A673 (cell line): ENCODE data around the gene CAPN10. TPM values are rescaled to one million over a fixed set of nuclear protein-coding genes. Genes with fewer than 3 reads are reported as not detected.

Source experiments
- BruUV-seq: library from RNA; stranded (reverse); fragments of 400-500 nt; replicated peaks from 2 replicates; lab custom pipeline; 2021; lab: Mats Ljungman, UMichigan
- CTCF ChIA-PET: fragments of 300-600 bp; sonication (Branson Sonifier 250); formaldehyde crosslinking; loops from one replicate; lab custom pipeline; 2022; ENCODE audit warnings: antibody characterized with exemption; lab: Charles Lee
- POLR2A ChIA-PET: fragments of 300-600 bp; sonication (Branson Sonifier 250); formaldehyde crosslinking; loops from one replicate; lab custom pipeline; 2022; ENCODE audit warnings: antibody characterized with exemption; ENCODE audit not compliant: low non-redundant PET; lab: Charles Lee
- DNase-seq: peaks from one replicate; pipeline ENCODE4 v3.0.0-alpha.2; 2015; ENCODE audit warnings: low spot score
- H3K27ac ChIP-seq: fragments of 200-600 bp; sonication (generic); 2 replicates; pipeline ENCODE4 v1.5.1; 2016; ENCODE audit warnings: mixed run types, low read depth, mild to moderate bottlenecking, mixed read lengths, antibody characterized with exemption, low read length; ENCODE audit not compliant: poor library complexity, severe bottlenecking
- H3K27me3 ChIP-seq: fragments of 200-600 bp; sonication (generic); replicated peaks from 2 replicates; pipeline ENCODE4 v1.6.1; 2017; ENCODE audit warnings: mixed run types, low read depth, mild to moderate bottlenecking, mixed read lengths, antibody characterized with exemption, low read length; ENCODE audit not compliant: insufficient read depth, poor library complexity
- H3K36me3 ChIP-seq: fragments of 200-600 bp; sonication (generic); 2 replicates; pipeline ENCODE4 v1.6.1; 2016; ENCODE audit warnings: mixed run types, mild to moderate bottlenecking, mixed read lengths, antibody characterized with exemption, low read length; ENCODE audit not compliant: insufficient read depth, poor library complexity, severe bottlenecking
- H3K4me1 ChIP-seq: fragments of 200-600 bp; sonication (generic); 2 replicates; pipeline ENCODE4 v1.6.1; 2017; ENCODE audit warnings: mixed run types, mild to moderate bottlenecking, mixed read lengths, antibody characterized with exemption, low read length; ENCODE audit not compliant: insufficient read depth, poor library complexity, severe bottlenecking
- H3K4me3 ChIP-seq: fragments of 200-600 bp; sonication (generic); 2 replicates; pipeline ENCODE4 v1.5.1; 2016; ENCODE audit warnings: low read depth, mixed run types, mild to moderate bottlenecking, mixed read lengths, low read length; ENCODE audit not compliant: poor library complexity, severe bottlenecking
- H3K9me3 ChIP-seq: fragments of 200-600 bp; sonication (generic); 2 replicates; pipeline ENCODE4 v1.6.1; 2016; ENCODE audit warnings: mixed run types, low read depth, mild to moderate bottlenecking, mixed read lengths, antibody characterized with exemption, low read length; ENCODE audit not compliant: poor library complexity, severe bottlenecking
- EZH2 ChIP-seq: fragments of 200-600 bp; sonication (generic); IDR thresholded peaks from 2 replicates; pipeline ENCODE4 v1.6.1; 2017; ENCODE audit warnings: borderline replicate concordance, low read depth, mild to moderate bottlenecking, mixed read lengths, antibody characterized with exemption, low read length; ENCODE audit not compliant: poor library complexity, severe bottlenecking
- intact Hi-C: fragments of 100-400 bp; cut with micrococcal nuclease; formaldehyde crosslinking; loops from one replicate; pipeline ENCODE4 v1.10.0; 2022; ENCODE audit not compliant: unreplicated experiment
- total RNA-seq: library from RNA; stranded (reverse); gene quantifications from 2 replicates; pipeline ENCODE4 v1.2.3, GENCODE V29; 2021
- TF ChIP-seq, protein P1 (sequence below): fragments of 300-800, 200-600 bp; sonication (generic); conservative IDR thresholded peaks from 2 replicates; pipeline ENCODE4 v1.5.1; 2017; ENCODE audit warnings: low read depth, mild to moderate bottlenecking, antibody characterized with exemption, low read length, moderate library complexity, mixed read lengths

The CAPN10 gene
- total RNA-seq, 1 experiment from 2014 or later = 43.5 TPM

DNA sequence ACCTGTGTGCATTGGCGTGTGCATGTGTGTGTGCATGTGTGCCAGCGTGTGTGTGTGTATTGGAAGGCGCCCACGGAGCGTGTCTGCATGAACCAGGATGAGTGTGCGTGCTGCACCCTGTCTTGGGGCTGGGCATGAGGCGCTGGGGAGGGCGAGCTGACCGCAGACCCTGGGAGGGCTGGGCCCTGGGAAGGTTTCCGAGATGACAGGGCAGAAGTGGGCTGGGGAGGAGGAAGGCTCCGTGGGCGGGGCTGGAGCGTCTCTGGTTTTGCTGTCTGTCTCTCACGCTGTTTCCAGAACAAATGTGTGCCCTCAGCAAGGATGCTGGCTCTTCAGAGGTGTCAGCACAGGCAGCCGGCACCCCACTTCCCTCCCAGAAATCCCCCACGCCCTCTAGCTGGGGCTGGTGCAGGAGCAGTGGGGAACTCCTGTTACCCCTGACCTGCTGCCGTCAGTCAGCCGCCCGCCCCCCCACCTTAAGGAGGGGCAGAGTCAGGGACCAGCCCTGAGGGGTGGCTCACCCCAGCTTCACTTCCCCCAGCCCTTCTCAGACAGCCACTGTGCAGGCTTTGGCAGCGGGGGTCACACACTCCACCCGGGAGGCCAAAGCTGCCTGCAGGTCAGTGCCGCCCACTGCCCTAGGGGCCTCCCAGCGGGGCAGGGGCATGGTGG, 38.6 kb downstream of the CAPN10 start, which contains the start of gene GPR35:
Gene GPR35 (plus strand): TSS at position 531 of the 672 bp plus-strand sequence. CDS start 4,473 bp downstream, outside the sequence.
- Histone ChIP-seq H3K36me3 (no peaks in the 10 kb centered on the region), H3K9me3 (no peaks in the 10 kb centered on the region), H3K27ac (no peak within 1 kb of the TSS), H3K27me3 (no peaks in the 10 kb centered on the region), H3K4me3 (no peak within 1 kb of the TSS), H3K4me1 (no peaks in the 10 kb centered on the region)
- no peak for TF ChIP-seq EZH2
- TF ChIP-seq, protein P1, sequence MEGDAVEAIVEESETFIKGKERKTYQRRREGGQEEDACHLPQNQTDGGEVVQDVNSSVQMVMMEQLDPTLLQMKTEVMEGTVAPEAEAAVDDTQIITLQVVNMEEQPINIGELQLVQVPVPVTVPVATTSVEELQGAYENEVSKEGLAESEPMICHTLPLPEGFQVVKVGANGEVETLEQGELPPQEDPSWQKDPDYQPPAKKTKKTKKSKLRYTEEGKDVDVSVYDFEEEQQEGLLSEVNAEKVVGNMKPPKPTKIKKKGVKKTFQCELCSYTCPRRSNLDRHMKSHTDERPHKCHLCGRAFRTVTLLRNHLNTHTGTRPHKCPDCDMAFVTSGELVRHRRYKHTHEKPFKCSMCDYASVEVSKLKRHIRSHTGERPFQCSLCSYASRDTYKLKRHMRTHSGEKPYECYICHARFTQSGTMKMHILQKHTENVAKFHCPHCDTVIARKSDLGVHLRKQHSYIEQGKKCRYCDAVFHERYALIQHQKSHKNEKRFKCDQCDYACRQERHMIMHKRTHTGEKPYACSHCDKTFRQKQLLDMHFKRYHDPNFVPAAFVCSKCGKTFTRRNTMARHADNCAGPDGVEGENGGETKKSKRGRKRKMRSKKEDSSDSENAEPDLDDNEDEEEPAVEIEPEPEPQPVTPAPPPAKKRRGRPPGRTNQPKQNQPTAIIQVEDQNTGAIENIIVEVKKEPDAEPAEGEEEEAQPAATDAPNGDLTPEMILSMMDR = no peak
- BruUV-seq = no TSS peak
- no peak for DNase-seq
- intact Hi-C loops = no loop called here
- CTCF ChIA-PET = no interaction called here
- POLR2A ChIA-PET = no interaction called here

DNA sequence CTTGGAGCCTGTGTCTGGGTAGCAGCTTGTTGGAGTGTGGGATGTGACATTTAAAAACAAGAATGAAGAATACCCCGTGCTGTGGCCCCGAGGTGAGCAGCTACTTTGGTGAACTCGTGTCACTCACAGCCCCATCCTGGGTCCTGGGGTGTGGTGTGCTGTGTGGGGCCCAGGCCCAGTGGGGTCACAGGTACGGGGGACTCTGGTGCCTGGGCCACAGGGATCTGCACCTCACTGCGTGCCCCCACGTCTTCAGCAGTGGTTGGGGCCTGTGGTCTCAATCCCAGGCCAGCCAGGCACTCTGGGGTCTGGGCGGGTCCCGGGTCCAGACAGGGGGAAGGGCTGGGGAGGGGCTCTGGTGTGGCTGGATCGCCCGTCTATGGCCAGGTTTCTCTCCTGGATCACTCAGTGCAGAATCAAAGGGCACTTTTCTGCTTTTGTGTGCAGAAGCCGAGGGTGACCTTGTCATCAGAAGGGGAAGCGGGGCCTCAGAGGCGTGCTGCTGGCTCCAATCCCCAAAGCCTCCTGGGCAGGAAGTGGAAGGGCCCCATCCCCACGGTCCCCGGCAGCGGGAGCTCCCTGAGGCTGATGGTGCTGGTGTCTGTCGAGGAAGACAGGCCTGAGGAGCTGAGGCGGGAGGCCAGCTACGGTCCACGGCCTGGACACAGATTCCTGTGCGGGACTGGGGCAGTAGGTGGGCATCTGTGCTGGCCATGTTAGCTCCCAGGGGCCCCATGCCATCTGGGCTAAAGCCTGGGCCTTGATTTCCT, 40.2 kb downstream of the CAPN10 start:
- POLR2A ChIA-PET = no interaction called here
- Histone ChIP-seq H3K27ac (no peak overlapping the region), H3K36me3 (no peaks in the 10 kb centered on the region), H3K4me1 (no peaks in the 10 kb centered on the region), H3K4me3 (no peak overlapping the region), H3K9me3 (no peaks in the 10 kb centered on the region), H3K27me3 (no peaks in the 10 kb centered on the region)
- BruUV-seq = no TSS peak
- intact Hi-C loops = no loop called here
- TF ChIP-seq EZH2 = no peak
- TF ChIP-seq, protein P1 = no peak
- peak; percentile 36 for DNase-seq
- CTCF ChIA-PET = interaction anchor here (0.7 kb wide), 1 partner anchor 20 kb away, joined by 12 read pairs; no protein-coding TSS in a partner anchor

DNA sequence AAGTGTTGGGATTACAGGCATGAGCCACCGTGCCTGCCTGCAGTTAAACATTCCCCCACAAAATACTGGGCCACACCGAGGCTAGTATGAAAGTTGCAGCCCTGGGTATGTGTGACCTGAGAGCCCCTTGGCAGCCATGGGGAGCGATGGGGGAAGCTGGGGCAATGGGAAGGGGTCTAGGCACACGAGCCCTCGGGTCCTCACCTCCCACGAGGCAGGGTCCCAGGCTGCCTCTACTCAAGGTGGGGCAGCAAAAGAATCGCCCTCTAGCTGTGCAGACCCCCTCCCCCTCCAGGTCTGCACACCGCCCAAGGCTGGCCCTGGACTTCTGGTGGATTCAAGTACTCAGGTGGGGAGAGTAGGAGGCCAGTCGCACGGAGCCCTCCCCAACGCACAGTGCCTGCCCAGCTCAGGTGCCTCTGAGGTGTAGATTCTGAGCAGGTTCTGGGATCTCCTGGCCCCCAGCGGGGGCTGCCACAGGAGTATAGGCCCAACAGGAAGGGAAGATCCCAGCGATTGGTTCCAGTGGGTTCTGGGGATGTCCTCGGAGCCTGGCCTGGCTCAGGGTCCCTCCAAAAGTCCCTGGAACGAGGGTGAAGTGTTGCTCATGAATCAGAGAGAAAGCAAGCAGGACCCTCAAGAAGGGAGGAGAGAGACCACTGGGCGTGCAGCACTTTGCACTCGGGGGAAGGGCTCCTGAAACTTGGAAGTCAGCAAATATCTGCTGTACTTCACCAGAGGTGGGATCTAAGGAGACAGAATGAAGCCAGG, 41.4 kb downstream of the CAPN10 start:
- Histone ChIP-seq H3K4me3 (no peak overlapping the region), H3K27me3 (no peaks in the 10 kb centered on the region), H3K36me3 (no peaks in the 10 kb centered on the region), H3K4me1 (no peaks in the 10 kb centered on the region), H3K27ac (no peak overlapping the region), H3K9me3 (no peaks in the 10 kb centered on the region)
- TF ChIP-seq EZH2 = no peak
- intact Hi-C loops = no loop called here
- POLR2A ChIA-PET = no interaction called here
- DNase-seq = no peak
- no TSS peak for BruUV-seq
- CTCF ChIA-PET = interaction anchor here (0.7 kb wide), 1 partner anchor 19 kb away, joined by 12 read pairs; no protein-coding TSS in a partner anchor
